SU-DHL-6 (cell line): ENCODE measurements around the gene EFCAB14.

Experiments
- CTCF ChIP-seq: fragments of 200-600 bp; sonication (generic); IDR thresholded peaks from one replicate; pipeline ENCODE4 v1.5.1; 2017; ENCODE audit warnings: antibody characterized with exemption, mild to moderate bottlenecking, low read length, moderate library complexity; ENCODE audit not compliant: insufficient read depth, poor library complexity, severe bottlenecking
- EZH2phosphoT487 ChIP-seq: fragments of 200-600 bp; sonication (generic), shearing (Covaris generic); conservative IDR thresholded peaks from 2 replicates; pipeline ENCODE4 v1.6.1; 2018; ENCODE audit warnings: mild to moderate bottlenecking, antibody characterized with exemption, low read length, moderate library complexity, mixed read lengths

- TF ChIP-seq CTCF (no peak), EZH2phosphoT487 (no peak)
Measured at GRCh38 chr1:46697053-46697452, 21.9 kb downstream of the EFCAB14 start.
